ENCODE data around the gene NUP214.

DNA sequence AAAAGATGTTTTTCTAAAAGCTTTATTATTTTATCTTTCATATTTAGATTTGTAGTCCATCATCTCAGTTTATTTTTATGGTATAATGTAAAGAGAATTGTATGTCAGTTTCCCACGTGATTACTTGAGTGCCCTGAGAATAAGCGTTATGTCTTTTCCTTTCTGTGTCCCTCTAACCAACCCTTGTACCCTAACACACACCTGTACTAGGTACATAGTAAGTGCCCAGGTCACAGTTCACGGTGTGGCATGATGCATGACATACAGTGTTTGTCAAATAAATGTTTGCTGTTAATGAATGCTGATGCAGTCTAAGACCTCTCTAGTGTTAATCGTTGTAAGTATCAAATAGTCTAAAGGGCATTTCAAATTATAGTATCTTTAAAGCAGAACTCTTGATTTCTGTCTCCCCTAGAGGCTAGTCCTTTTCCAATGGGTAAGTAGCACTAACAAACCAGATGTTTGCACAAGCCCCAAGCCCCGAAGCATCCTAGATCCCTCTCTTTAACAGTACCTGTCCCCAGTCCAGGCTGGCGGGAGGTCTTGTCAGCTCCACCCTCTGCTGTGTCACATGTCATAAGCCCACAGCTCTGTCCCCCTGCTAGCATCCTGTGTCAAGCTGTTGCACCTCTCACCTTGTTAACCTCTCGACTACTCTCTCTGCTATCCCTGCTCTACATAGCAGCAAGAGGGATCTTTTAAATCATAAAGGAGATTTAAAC is 23.7 kb downstream of the NUP214 start:
- TF ChIP-seq, protein P1, sequence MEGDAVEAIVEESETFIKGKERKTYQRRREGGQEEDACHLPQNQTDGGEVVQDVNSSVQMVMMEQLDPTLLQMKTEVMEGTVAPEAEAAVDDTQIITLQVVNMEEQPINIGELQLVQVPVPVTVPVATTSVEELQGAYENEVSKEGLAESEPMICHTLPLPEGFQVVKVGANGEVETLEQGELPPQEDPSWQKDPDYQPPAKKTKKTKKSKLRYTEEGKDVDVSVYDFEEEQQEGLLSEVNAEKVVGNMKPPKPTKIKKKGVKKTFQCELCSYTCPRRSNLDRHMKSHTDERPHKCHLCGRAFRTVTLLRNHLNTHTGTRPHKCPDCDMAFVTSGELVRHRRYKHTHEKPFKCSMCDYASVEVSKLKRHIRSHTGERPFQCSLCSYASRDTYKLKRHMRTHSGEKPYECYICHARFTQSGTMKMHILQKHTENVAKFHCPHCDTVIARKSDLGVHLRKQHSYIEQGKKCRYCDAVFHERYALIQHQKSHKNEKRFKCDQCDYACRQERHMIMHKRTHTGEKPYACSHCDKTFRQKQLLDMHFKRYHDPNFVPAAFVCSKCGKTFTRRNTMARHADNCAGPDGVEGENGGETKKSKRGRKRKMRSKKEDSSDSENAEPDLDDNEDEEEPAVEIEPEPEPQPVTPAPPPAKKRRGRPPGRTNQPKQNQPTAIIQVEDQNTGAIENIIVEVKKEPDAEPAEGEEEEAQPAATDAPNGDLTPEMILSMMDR (IDR thresholded peaks at IDR 0.05) = no peak
- TF ChIP-seq ZFX (IDR thresholded peaks at IDR 0.05; ENCODE audit: borderline replicate concordance) = no peak
